Myocyte (in vitro differentiated cells): ENCODE data around the gene SOBP. TPM values are rescaled to one million over a fixed set of nuclear protein-coding genes. Genes with fewer than 3 reads are reported as not detected.

ENCODE experiments used
- DNase-seq: peaks from one replicate; pipeline ENCODE4 v3.0.0-alpha.2; 2012; ENCODE audit warnings: low read depth
- total RNA-seq: library from RNA; depleted of rRNA; stranded (reverse); fragments of >200 nt; gene quantifications from 2 replicates; pipeline ENCODE4 v1.2.3, GENCODE V29; 2014

The SOBP gene
- total RNA-seq, 1 donor from 2014 or later: 0.21 TPM

DNA sequence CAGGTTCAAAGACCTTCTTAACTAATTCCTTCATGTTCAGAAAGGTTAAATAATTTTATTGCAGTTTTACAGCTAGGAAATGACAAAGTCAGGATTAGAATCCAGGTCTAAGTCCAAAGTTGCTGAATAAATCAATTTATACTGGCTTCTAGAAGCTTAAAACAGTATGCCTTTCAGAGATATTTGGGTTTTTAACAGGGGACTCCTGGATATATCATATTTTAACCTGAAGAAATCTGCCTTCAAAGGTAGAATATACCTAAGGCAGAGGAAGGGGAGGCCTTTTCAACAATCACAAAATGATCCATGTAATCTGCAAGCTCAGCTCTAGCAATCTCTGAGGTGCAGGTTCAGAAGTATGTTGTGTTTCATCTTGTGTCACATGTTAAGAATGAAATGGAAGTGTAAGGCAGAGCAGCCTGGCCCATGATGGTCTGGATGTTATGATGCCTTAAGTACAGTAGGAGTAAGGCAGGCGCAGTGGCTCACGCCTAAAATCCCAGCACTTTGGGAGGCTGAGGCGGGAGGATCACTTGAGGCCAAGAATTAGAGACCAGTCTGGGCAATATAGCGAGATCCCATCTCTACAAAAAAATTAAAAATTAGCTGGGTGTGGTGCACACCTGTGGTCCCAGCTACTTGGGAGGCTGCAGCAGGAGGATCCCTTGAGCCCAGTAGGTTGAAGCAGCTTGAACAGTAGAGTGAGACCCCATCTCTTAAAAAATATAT lies 123.9 kb downstream of the SOBP start:
- no peak for DNase-seq

DNA sequence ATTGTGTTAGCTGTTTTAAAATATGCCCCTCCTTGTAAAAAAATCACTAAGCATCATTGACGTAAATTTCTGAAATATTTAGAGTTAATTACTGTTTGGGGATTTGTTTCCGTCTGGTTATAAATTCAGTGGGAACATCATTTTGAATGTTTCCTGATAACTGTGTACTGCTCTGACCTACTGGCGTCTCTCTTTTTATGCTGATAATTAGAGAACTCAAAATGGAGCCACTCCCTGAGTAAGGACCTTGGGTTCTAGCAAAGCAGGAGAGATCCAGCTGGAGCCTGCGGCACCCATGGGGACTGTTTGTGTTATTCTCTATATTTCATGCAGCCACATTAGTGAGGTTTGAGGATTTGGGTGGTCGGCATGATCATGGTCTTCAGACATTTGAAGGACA lies 124.9 kb downstream of the SOBP start:
- DNase-seq: no peak

- no peak for DNase-seq
Observed at GRCh38 chr6:107616775-107617174, 126.9 kb downstream of the SOBP start.

DNA sequence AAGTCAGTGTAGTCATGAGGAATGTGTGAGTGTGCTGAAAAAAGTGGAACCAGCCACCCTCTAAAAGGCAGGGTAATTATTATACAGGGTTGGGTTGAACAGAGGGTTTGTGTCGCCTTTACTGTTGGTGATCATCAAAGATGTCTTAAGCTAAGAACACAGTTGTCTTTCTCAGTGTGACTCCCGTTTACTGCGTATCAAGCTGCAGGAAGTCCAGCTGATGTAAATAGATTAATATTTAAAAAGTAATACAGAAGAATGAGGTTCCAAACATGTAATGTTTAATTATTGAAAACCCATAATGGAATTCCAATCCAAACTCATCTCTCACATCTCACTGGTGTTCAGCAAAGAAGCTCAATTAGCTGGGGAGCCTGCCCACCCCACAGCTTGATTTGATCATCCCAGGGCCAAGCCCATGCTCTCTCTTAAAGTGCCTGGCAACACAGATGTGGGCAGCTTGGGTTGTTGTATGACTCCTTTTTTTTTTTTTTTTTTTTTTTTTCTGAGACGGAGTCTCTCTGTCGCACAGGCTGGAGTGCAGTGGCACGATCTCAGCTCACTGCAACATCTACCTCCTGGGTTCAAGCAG lies 127.5 kb downstream of the SOBP start:
- DNase-seq: no peak

- DNase-seq: no peak
Observed at GRCh38 chr6:107618672-107619071, 128.8 kb downstream of the SOBP start.

- DNase-seq: no peak
Observed at GRCh38 chr6:107620732-107621131, 130.8 kb downstream of the SOBP start.

GRCh38 chr6:107621229-107621937 lies 131.5 kb downstream of the SOBP start:
- DNase-seq: no peak

DNA sequence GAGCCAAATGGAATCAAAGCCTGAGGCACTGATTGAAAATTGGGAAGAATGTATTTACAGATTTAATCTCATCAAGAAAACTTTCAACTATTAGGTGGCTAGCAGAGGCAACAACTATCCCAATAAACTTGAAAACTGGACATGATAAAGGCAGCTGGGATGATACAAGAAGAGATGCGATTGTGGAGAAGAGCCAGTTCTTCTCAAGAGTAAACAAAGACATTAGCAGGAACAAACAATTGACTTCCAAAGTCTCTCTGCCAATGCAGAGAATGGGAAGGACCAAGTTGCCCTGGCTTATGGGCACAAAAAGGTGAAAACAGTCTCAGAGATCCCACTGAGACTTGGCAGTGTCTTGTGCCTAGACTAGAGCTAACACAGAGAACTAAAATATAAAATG lies 132.4 kb downstream of the SOBP start:
- DNase-seq: no peak

GRCh38 chr6:107624050-107624449 lies 134.1 kb downstream of the SOBP start:
- DNase-seq: no peak

DNA sequence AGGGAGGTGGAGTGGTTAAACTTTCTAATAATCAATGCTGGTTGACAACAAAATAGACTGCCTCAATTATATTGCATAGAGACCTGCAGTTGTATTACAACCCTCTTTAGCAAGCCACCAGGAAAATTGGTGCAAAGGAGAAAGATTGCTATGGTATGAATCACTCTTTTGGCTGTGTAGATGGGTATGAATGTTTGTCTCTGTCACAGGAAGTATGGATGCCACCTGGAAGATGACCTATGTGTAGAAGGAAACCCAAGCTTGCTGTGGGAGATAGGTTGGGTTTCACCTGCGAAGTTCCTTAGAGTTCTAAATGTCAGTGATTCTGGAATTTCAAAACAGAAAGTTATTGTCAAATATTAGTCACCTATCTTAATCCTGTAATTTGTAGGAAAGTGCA lies 134.6 kb downstream of the SOBP start:
- no peak for DNase-seq

DNA sequence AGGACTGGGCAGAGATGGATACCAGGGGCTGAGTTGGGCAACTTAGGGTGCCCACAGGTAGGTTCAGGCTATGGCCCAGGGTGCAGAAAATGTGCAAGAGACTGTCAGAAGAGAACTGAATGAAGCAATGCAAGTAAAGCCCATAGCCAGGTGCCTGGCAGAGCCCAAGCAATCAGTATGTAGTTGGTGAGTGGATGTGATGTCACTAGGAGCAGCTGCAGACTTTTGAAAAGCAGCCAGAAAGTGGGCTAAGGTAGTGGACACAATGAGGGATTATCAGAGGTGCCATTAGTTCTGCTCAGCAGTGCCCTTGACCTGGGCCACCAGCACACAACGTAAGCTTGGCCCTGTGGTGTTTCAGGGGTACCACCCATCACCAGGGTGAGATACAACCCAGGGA lies 135.3 kb downstream of the SOBP start:
- peak; percentile 65 for DNase-seq

DNA sequence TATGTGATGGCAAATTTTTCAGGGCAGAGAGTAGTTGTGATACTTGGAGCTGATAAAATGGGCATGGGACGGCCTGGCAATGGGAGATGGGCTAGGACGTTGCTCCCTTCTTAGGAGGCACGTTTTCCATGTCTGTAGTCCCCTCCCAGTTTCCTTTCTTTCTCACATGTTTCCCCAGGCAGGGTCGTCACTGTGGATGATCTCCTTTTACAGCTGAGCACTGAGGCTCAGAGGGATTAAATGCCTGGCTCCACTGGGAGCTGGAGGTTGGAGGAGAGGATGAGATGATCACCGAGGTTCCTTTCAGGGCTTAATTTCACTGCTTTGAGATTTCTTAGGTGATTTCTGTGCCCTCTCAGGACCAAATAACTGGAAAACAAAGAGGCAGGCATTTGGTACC lies 136.7 kb downstream of the SOBP start:
- no peak for DNase-seq

DNA sequence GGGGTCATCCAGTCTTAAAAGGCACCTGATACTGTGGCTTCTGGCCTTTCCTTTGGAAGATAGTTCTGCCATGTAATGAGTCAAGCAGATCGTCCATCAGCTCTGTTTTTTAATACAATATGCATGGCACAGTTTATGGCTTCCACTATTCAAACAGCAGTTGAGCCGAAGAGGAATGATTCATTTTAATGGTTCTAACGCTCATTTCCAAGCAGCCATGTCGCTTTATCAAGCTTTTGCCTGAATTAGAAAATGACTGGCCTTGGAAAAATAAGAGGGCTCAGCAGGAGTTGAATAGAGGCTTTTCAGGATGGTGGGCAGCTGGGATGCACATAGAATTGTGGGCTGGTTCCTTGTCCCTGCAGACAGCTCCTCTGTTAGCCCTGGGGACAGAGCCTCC lies 138.1 kb downstream of the SOBP start:
- DNase-seq: no peak

- no peak for DNase-seq
Observed at GRCh38 chr6:107628878-107629277, 139.0 kb downstream of the SOBP start.

DNA sequence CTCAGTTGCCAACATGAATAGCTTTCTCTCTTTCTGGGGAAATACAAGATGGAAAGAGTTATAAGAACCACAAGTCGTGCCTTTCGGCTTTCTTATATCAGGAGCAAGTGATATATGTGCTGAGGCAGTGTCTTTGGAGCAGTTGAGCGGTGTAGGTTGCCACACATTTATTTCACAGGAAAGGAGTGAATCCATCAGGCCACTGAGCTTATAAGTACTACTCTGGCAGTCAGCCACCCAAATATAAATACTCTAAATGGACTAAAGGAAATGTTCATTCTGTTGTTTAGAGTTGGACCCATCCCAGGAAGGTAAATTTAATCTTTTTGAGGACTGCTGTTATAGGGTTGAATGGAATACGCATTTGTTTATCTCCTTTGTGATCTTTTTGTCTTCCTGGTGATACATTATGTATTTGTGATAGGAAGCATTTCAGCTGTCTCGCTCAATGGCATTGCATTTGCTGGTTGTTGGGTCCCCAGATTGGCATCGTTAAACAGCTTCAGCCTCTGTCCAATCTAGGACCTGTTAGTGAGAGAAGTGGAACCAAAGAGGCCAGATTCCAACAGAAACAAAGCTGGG lies 139.7 kb downstream of the SOBP start:
- DNase-seq: no peak

GRCh38 chr6:107630348-107630977 lies 140.5 kb downstream of the SOBP start:
- DNase-seq: no peak

DNA sequence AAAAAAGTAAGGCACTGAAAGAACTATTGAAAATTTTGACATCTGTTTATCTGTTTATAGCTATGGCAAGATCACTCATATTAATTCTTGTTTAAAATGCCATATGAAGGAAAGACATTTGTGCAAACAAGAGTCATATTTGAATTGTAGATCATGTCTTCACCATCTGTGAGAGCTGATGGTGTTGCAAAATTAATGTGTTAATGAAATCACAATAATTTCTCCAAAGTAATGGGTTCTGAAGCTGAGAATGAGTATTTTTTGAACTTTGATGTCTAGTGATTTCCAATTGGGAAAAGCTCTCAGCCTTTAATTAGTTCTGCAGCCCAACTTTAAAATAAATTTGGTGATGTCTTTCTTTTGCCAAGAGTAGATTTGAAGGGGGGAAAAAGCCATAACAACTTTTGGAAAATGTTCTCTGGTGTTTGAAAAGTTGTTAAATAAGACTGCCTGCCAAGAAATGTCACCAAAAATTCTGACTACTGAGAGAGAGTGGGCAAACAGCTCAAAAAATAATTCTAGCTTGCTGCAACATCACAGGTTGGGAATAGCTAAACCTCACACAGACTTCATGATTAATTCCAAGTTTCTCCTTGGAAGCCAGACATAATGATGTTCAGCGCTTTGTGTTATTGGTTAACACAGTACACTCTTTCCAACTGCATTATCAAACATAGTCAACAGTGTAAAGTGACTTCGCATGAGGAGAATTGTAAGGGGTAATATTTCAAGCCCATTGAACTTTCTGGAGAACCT lies 142.6 kb downstream of the SOBP start:
- DNase-seq: no peak

- DNase-seq: no peak
Observed at GRCh38 chr6:107633680-107634323, 143.9 kb downstream of the SOBP start.

GRCh38 chr6:107634324-107635056 lies 144.6 kb downstream of the SOBP start:
- DNase-seq: no peak

DNA sequence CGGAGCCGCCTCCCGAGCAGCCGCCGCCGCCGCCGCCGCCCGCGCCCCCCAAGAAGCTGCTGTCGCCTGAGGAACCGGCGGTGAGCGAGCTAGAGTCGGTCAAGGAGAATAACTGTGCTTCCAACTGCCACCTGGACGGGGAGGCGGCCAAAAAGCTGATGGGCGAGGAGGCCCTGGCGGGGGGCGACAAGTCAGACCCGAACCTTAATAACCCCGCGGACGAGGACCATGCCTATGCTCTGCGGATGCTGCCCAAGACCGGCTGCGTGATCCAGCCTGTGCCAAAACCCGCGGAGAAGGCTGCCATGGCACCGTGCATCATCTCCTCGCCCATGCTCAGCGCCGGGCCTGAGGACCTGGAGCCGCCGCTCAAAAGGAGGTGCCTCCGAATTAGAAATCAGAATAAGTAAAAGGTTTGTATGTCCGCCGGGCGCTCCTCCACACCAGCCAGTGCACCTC lies 145.2 kb downstream of the SOBP start:
- DNase-seq: no peak
